Parathyroid adenoma (tissue), 2 donors: ENCODE data around the gene PDE8B.

Experiments used
- H2AFZ ChIP-seq: fragments of 300-600 bp; sonication (generic); one replicate; pipeline ENCODE4 v1.7.0; 2017; ENCODE audit warnings: antibody characterized with exemption, mild to moderate bottlenecking
- H3K27ac ChIP-seq: fragments of 300-600 bp; sonication (generic); one replicate; pipeline ENCODE4 v1.7.0; 2017
- H3K27me3 ChIP-seq: fragments of 300-600 bp; sonication (generic); one replicate; pipeline ENCODE4 v1.7.0; 2017; ENCODE audit warnings: low read length; ENCODE audit not compliant: control insufficient read depth, insufficient read depth
- H3K36me3 ChIP-seq: fragments of 300-600 bp; sonication (generic); one replicate; pipeline ENCODE4 v1.7.0; 2017; ENCODE audit warnings: low read length; ENCODE audit not compliant: control insufficient read depth, insufficient read depth
- H3K4me1 ChIP-seq: fragments of 300-600 bp; sonication (generic); one replicate; pipeline ENCODE4 v1.7.0; 2017; ENCODE audit warnings: control low read depth
- H3K4me2 ChIP-seq: fragments of 300-600 bp; sonication (generic); one replicate; pipeline ENCODE4 v1.7.0; 2017; ENCODE audit warnings: low read length
- H3K4me3 ChIP-seq: fragments of 300-600 bp; sonication (generic); one replicate; pipeline ENCODE4 v1.7.0; 2017; ENCODE audit warnings: low read depth, low read length
- H3K79me2 ChIP-seq: fragments of 300-600 bp; sonication (generic); one replicate; pipeline ENCODE4 v1.7.0; 2017; ENCODE audit warnings: control low read depth
- H3K9ac ChIP-seq: fragments of 300-600 bp; sonication (generic); one replicate; pipeline ENCODE4 v1.7.0; 2017; ENCODE audit warnings: mild to moderate bottlenecking
- H3K9me3 ChIP-seq: fragments of 300-600 bp; sonication (generic); one replicate; pipeline ENCODE4 v1.7.0; 2017; ENCODE audit warnings: low read length; ENCODE audit not compliant: control insufficient read depth
- CTCF ChIP-seq: fragments of 300-600 bp; sonication (generic); IDR thresholded peaks from one replicate; pipeline ENCODE4 v1.7.0; 2017; ENCODE audit warnings: antibody characterized with exemption, mild to moderate bottlenecking
- donor health status: primary hyperparathyroidism.

PDE8B gene

GRCh38 chr5:77210091-77210963 lies at the start of gene PDE8B:
Gene PDE8B, plus strand, starts transcription at chr5:77210680. Its CDS starts 246 bp downstream, at chr5:77210926.
- Histone ChIP-seq H3K9ac (no peak within 1 kb of the TSS), H3K9me3 (no peaks in the 10 kb centered on the region), H3K4me1 (no peaks in the 10 kb centered on the region)

GRCh38 chr5:77163453-77163852 lies 47.0 kb upstream of the PDE8B start:
- H3K36me3 ChIP-seq, result no peaks in the 10 kb centered on the region

More at GRCh38 chr5:77210091-77210963, at the start of gene PDE8B:
- peak within 1 kb of the TSS; percentile 81 for H2AFZ ChIP-seq
- TF ChIP-seq CTCF, result no peak
- no peaks in the 10 kb centered on the region for H3K79me2 ChIP-seq
- no peaks in the 10 kb centered on the region for H3K36me3 ChIP-seq
- peak within 1 kb of the TSS; percentile 33 for H3K4me3 ChIP-seq
- no peak within 1 kb of the TSS for H3K27ac ChIP-seq
- H3K4me2 ChIP-seq, result peak within 1 kb of the TSS; percentile 75
- H3K27me3 ChIP-seq, result no peaks in the 10 kb centered on the region

GRCh38 chr5:77167063-77167462 lies 43.4 kb upstream of the PDE8B start:
- no peaks in the 10 kb centered on the region for H3K36me3 ChIP-seq
- TF ChIP-seq CTCF, result no peak
- no peak overlapping the region for H3K4me2 ChIP-seq
- H3K4me1 ChIP-seq, result peaks cover 25% of the 10 kb centered on the region
- no peaks in the 10 kb centered on the region for H3K27me3 ChIP-seq
- H3K4me3 ChIP-seq, result no peak overlapping the region
- no peaks in the 10 kb centered on the region for H3K79me2 ChIP-seq
- no peak overlapping the region for H2AFZ ChIP-seq
- H3K9ac ChIP-seq, result no peak overlapping the region
- no peaks in the 10 kb centered on the region for H3K9me3 ChIP-seq
- no peak overlapping the region for H3K27ac ChIP-seq

More at GRCh38 chr5:77163453-77163852, 47.0 kb upstream of the PDE8B start:
- H3K9ac ChIP-seq, result no peak overlapping the region
- no peak overlapping the region for H2AFZ ChIP-seq
- no peak overlapping the region for H3K4me3 ChIP-seq
- no peaks in the 10 kb centered on the region for H3K79me2 ChIP-seq
- no peaks in the 10 kb centered on the region for H3K27me3 ChIP-seq
- H3K27ac ChIP-seq, result no peak overlapping the region
- no peaks in the 10 kb centered on the region for H3K9me3 ChIP-seq
- no peak for TF ChIP-seq CTCF
- H3K4me1 ChIP-seq, result peaks cover 15% of the 10 kb centered on the region
- no peak overlapping the region for H3K4me2 ChIP-seq

- Histone ChIP-seq H3K36me3 (no peaks in the 10 kb centered on the region), H2AFZ (peak overlapping the region; percentile 73), H3K9ac (no peak overlapping the region), H3K4me1 (peaks cover 25% of the 10 kb centered on the region), H3K27me3 (no peaks in the 10 kb centered on the region), H3K9me3 (no peaks in the 10 kb centered on the region), H3K4me2 (no peak overlapping the region), H3K4me3 (no peak overlapping the region), H3K79me2 (no peaks in the 10 kb centered on the region), H3K27ac (peak overlapping the region; percentile 52)
- no peak for TF ChIP-seq CTCF
Observed at GRCh38 chr5:77167695-77168121, 42.8 kb upstream of the PDE8B start.
